ENCODE measurements around the gene ARFRP1.
"Not testable (repeated sequence)": the region's sequence is repeated elsewhere in the genome, so short reads cannot be mapped to it uniquely, and the experiment has no call there.

The ARFRP1 gene

DNA sequence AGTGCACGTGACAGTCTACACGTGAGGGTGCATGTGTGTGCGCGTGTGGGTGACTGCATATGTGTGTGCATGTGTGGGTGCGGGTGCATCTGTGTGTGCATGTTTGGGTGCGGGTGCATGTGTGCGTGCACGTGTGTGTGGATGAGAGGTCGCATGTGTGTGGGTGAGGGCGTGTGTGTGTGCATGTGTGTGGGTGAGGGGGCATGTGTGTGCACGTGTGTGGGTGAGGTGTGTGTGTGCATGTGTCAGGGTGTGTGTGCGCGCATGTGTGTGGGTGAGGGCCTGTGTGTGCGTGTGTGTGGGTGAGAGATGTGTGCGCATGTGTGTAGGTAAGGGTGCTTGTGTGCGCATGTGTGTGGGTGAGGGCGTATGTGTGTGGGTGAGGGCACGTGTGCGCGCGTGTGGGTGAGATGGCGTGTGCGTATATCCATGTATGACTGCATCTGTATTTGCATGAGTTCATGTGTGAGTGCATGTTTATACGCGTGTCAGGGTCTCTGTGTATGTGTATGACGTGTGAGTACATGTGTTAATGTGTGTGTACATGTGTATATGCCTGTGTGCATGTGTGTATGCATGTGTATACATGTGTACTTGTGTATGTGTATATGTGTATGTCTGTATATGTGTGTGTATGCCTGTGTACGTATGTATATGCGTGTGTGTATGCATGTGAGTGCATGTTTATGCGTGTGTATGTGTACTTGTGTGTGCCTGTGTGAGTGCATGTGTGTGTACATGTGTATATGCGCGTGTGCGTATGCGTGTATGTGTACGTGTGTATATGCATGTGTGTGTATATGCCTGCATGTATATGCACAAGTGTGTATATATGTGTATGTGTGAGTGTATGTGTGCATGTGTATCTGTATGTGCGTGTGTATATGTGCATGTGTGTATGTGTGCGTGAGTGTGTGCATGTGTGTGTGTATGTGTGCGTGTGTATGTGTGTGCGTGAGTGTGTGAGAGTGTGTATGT is 24.6 kb upstream of the ARFRP1 start:
- no peak for DNase-seq

GRCh38 chr20:63731410-63731809 is 23.6 kb upstream of the ARFRP1 start:
- no peak for DNase-seq

DNA sequence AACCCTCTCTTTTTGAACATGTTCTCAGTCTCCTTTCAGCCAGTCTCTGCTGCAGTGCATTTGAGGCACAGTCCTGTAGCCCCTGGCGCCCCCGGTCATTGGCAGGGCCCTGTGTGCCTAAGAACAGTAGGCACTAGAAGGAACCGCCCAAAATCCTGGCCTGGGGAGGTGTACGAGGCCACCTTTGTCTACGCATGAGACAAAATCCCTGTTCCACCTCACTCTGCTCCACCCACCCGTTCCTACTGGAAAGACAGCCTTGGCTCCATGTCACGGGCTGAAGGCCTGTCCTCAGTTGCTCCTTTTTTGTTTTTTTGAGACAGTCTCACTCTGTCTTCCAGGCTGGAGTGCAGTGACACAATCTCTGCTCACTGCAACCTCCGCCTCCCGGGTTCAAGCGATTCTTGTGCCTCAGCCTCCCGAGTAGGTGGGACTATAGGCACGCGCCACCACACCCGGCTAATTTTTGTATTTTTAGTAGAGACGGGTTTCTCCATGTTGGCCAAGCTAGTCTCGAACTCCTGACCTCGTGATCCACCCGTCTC is 22.5 kb upstream of the ARFRP1 start:
- DNase-seq: not testable (repeated sequence)

DNA sequence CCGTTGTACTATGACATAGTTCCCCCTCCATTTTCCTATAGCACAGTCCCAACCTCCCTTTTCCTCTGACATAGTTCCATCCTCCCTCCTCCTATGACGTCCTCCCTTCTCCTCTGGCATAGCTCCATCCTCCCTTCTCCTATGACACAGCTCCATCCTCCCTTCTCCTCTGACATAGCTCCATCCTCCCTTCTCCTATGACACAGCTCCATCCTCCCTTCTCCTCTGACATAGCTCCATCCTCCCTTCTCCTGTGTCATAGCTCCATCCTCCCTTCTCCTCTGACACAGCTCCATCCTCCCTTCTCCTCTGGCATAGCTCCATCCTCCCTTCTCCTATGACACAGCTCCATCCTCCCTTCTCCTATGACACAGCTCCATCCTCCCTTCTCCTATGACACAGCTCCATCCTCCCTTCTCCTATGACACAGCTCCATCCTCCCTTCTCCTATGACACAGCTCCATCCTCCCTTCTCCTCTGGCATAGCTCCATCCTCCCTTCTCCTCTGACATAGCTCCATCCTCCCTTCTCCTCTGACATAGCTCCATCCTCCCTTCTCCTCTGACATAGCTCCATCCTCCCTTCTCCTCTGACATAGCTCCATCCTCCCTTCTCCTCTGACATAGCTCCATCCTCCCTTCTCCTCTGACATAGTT is 15.3 kb upstream of the ARFRP1 start:
- not testable (repeated sequence) for DNase-seq

- no peak for DNase-seq
These were observed 11.2 kb upstream of the ARFRP1 start for GRCh38 chr20:63718996-63719395.

DNA sequence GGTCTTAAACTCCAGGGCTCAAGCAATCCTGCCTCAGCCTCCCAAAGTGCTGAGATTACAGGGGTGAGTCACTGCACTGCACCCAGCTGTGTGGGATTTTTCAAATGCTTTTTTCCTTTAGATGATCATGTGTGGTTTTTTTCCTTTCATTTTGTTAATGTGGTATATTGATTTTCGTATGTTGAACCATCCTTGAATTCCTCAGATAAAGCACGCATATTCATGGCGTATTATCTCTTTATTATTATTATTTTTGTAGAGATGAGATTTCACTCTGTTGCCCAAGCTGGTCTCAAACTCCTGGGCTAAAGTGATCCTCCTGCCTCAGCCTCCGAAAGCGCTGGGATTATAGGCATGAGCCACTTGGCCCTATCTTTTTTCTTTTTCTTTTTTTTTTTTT is 7.1 kb upstream of the ARFRP1 start:
- no peak for DNase-seq

DNA sequence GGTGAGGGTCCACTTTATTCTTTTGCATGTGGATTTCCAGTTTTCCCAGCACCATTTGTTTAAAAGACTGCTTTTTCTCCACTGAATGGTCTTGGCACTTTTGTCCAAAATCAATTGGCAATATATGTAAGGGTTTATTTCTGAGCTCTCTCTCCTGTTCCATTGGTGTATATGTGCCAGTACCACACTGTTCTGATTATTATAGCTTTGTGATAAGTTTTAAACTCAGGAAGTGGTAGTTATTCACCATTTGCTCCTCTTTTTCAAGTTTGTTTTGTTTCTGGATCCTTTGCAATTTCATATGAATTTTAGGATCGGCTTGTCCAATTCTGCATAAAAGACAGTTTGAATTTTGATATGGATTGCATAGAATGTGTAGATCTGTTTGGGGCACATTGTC is 4.4 kb upstream of the ARFRP1 start:
- DNase-seq: no peak

GRCh38 chr20:63711085-63711645 is 3.4 kb upstream of the ARFRP1 start:
- no peak for DNase-seq

GRCh38 chr20:63709149-63709527 is 1.4 kb upstream of the ARFRP1 start:
- DNase-seq: no peak

DNA sequence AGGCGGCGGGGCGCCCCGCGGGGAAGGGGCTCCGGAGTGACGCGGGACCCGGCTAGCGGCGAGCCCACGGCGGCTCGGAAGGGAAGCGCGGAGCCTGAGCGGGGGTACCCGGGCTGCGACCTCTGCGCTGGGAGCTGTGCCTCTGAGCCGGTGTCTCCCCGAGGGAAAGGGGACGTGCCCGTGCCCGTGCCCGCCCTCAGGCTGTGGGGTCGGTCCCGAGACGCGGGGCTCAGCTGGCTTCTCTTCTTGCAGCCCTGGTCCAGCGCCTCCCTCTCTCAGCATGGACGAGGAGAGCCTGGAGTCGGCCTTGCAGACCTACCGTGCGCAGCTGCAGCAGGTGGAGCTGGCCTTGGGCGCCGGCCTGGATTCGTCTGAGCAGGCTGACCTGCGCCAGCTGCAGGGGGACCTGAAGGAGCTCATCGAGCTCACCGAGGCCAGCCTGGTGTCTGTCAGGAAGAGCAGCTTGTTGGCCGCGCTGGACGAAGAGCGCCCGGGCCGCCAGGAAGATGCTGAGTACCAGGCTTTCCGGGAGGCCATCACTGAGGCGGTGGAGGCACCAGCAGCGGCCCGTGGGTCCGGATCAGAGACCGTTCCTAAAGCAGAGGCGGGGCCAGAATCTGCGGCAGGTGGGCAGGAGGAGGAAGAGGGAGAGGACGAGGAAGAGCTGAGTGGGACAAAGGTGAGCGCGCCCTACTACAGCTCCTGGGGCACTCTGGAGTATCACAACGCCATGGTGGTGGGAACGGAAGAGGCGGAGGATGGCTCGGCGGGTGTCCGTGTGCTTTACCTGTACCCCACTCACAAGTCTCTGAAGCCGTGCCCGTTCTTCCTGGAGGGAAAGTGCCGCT is 749 bp upstream of the ARFRP1 start:
- DNase-seq: no peak

- DNase-seq: peak; percentile 37
These were observed 771 bp downstream of the ARFRP1 start for GRCh38 chr20:63706852-63707557.

GRCh38 chr20:63706027-63706695 is 1.6 kb downstream of the ARFRP1 start:
- no peak for DNase-seq

- DNase-seq: no peak
These were observed 2.3 kb downstream of the ARFRP1 start for GRCh38 chr20:63705232-63706026.

GRCh38 chr20:63704749-63705117 is 3.0 kb downstream of the ARFRP1 start:
- no peak for DNase-seq

DNA sequence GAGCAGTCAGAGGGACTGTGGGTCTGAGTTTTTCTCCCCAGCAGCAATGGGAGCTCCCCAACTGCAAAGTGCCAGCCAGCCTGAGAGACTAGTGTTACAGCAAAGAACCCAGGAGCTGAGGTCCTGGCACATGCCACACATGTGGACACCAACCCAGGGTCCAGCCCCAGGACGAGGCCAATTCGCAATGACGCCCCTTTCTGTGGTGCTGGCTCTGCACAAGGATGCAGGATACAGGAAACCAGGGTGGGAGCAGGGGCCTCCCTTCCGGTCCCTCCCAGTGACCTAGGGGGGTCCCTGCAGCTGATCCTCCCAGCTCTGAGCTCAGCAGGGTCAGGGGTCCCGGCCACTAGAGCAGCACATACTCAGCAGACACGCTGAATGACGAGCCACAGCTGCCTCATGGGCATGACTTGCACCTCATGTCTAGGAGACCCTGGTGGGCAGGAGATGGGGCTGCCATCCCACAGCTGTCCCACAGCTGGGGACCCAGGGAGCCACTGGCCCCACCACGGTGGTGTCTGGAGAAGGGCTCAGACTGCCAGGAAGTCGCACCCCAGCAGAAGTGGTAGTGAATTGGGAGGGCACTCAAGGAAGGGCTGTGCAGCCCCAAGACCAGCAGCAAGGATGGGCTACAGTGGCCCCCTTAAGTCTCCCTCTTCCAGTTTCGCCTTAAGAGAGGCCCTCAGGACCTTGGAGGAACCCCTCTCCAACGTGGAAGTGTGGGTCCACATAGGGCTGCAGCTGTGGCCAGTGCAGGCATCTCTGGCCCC is 3.6 kb downstream of the ARFRP1 start:
- DNase-seq: no peak

- no peak for DNase-seq
These were observed 4.3 kb downstream of the ARFRP1 start for GRCh38 chr20:63703471-63703975.

- no peak for DNase-seq
These were observed 4.9 kb downstream of the ARFRP1 start for GRCh38 chr20:63702751-63703470.

DNA sequence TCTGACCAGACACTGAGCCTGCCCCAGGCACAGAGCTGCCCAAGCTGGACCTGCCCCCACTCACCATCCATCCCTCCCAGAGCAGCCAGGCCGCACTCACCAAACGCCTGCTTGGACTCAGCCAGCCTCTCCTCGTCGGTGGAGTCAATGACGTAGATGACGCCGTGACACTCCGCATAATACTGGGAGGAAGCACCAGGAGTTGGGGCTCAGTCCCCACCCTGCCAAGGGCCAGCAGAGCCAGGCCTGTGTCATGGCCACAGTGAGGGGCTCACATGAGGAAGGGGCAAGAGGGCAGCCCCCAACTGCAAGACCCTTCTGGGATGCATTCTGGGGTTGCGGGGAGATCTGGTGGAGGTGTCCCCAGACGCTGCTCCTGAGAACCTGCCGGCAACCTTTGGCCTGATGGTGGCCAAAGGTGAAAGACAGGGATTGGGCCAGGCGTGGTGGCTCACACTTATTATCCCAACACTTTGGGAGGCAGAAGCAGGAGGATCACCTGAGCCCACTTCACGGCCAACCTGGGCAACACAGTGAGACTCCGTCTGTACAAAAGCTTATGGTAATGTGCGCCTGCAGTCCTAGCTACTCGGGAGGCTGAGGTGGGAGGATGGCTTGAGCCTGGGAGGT is 5.6 kb downstream of the ARFRP1 start:
- no peak for DNase-seq
